GM18505 (cell line): ENCODE data around the gene CCDC85C.

Source experiments
- ATAC-seq: cut with Tn5 transposase; IDR thresholded peaks from one replicate; pipeline ENCODE4 v1.9.1; 2021; ENCODE audit not compliant: unreplicated experiment
- POLR2A ChIP-seq: IDR thresholded peaks from 4 replicates; pipeline ENCODE4 v1.6.1; 2011; ENCODE audit warnings: borderline replicate concordance; ENCODE audit not compliant: insufficient read depth, insufficient read length; ENCODE audit errors: extremely low read depth

CCDC85C gene

GRCh38 chr14:99624971-99625370 is 21.0 kb upstream of the CCDC85C start:
- TF ChIP-seq POLR2A: no peak
- ATAC-seq: no peak

GRCh38 chr14:99624024-99624423 is 20.0 kb upstream of the CCDC85C start:
- no peak for TF ChIP-seq POLR2A

GRCh38 chr14:99621948-99622347 is 17.9 kb upstream of the CCDC85C start:
- no peak for ATAC-seq

More at GRCh38 chr14:99624024-99624423, 20.0 kb upstream of the CCDC85C start:
- no peak for ATAC-seq

GRCh38 chr14:99619835-99620834 is 16.1 kb upstream of the CCDC85C start:
- TF ChIP-seq POLR2A: no peak
- ATAC-seq: no peak

More at GRCh38 chr14:99621948-99622347, 17.9 kb upstream of the CCDC85C start:
- TF ChIP-seq POLR2A: no peak

- no peak for ATAC-seq
- no peak for TF ChIP-seq POLR2A
Observed at GRCh38 chr14:99616832-99617800, 13.1 kb upstream of the CCDC85C start.

GRCh38 chr14:99615497-99616157 is 11.6 kb upstream of the CCDC85C start:
- ATAC-seq: no peak
- TF ChIP-seq POLR2A: no peak

- ATAC-seq: no peak
- no peak for TF ChIP-seq POLR2A
Observed at GRCh38 chr14:99612738-99613330, 8.8 kb upstream of the CCDC85C start.

GRCh38 chr14:99612071-99612737 is 8.2 kb upstream of the CCDC85C start:
- ATAC-seq: no peak
- TF ChIP-seq POLR2A: no peak

- TF ChIP-seq POLR2A: no peak
- no peak for ATAC-seq
Observed at GRCh38 chr14:99611646-99612045, 7.6 kb upstream of the CCDC85C start.

- no peak for TF ChIP-seq POLR2A
- no peak for ATAC-seq
Observed at GRCh38 chr14:99609245-99610170, 5.5 kb upstream of the CCDC85C start.

- no peak for TF ChIP-seq POLR2A
- no peak for ATAC-seq
Observed at GRCh38 chr14:99608591-99608990, 4.6 kb upstream of the CCDC85C start.
